Keratinocyte (primary cell): ENCODE measurements around the gene CSMD2. TPM values are rescaled to one million over a fixed set of nuclear protein-coding genes. Genes with fewer than 3 reads are reported as not detected.

Experiments used
- DNase-seq: peaks from one replicate; pipeline ENCODE4 v3.0.0-alpha.2; 2011; ENCODE audit warnings: low read depth, missing footprints, low spot score
- FAIRE-seq: peaks from 2 replicates; lab custom pipeline; 2011; peaks lifted over from hg19 to GRCh38; lab: Jason Lieb, UNC
- H2AFZ ChIP-seq: 2 replicates; pipeline ENCODE4 v1.6.0; 2012; ENCODE audit warnings: low read length, control low read depth, inconsistent platforms; ENCODE audit not compliant: control insufficient read depth
- H3K27ac ChIP-seq: 2 replicates; pipeline ENCODE4 v1.5.1; 2011; ENCODE audit warnings: low read length; ENCODE audit not compliant: control insufficient read depth, insufficient read depth
- H3K27me3 ChIP-seq: 3 replicates; pipeline ENCODE4 v1.6.0; 2011; ENCODE audit warnings: low read length; ENCODE audit not compliant: control insufficient read depth, insufficient read depth; ENCODE audit errors: extremely low read depth
- H3K36me3 ChIP-seq, 2 experiments: 2 replicates in 1 of 2; 3 replicates in 1 of 2; pipeline ENCODE4 v1.5.1; 2011; ENCODE audit warnings: low read length in 2 of 2, mild to moderate bottlenecking in 1 of 2; ENCODE audit not compliant: control insufficient read depth in 2 of 2, insufficient read depth in 2 of 2; ENCODE audit errors: extremely low read depth in 1 of 2
- H3K4me1 ChIP-seq: 3 replicates; pipeline ENCODE4 v1.5.1; 2011; ENCODE audit warnings: low read length; ENCODE audit not compliant: control insufficient read depth, insufficient read depth; ENCODE audit errors: extremely low read depth
- H3K4me2 ChIP-seq: 3 replicates; pipeline ENCODE4 v1.6.0; 2011; ENCODE audit warnings: low read depth, low read length; ENCODE audit not compliant: control insufficient read depth, insufficient read depth; ENCODE audit errors: extremely low read depth
- H3K4me3 ChIP-seq, 3 experiments: fragments of 200-600 bp in 1 of 3; sonication (generic) in 1 of 3; 2 replicates in 2 of 3; 3 replicates in 1 of 3; pipeline ENCODE4 v1.5.1; 2011 to 2016; ENCODE audit warnings: low read length in 3 of 3, mild to moderate bottlenecking in 3 of 3, control low read depth in 2 of 3, inconsistent platforms in 1 of 3, low read depth in 1 of 3, mixed read lengths in 1 of 3, mixed run types in 1 of 3, moderate library complexity in 1 of 3; ENCODE audit not compliant: control insufficient read depth in 2 of 3, insufficient read depth in 2 of 3; ENCODE audit errors: extremely low read depth in 1 of 3
- H3K79me2 ChIP-seq: 2 replicates; pipeline ENCODE4 v1.6.0; 2012; ENCODE audit warnings: low read length; ENCODE audit not compliant: control insufficient read depth, insufficient read depth
- H3K9ac ChIP-seq: 3 replicates; pipeline ENCODE4 v1.6.0; 2011; ENCODE audit warnings: low read length; ENCODE audit not compliant: control insufficient read depth, insufficient read depth; ENCODE audit errors: extremely low read depth
- H3K9me1 ChIP-seq: 3 replicates; pipeline ENCODE4 v1.6.0; 2011; ENCODE audit warnings: low read length; ENCODE audit not compliant: control insufficient read depth, insufficient read depth; ENCODE audit errors: extremely low read depth
- H3K9me3 ChIP-seq: 2 replicates; pipeline ENCODE4 v1.5.1; 2012; ENCODE audit warnings: low read depth, low read length; ENCODE audit not compliant: control insufficient read depth
- H4K20me1 ChIP-seq: 3 replicates; pipeline ENCODE4 v1.6.0; 2011; ENCODE audit warnings: low read length; ENCODE audit not compliant: control insufficient read depth, insufficient read depth; ENCODE audit errors: extremely low read depth
- EZH2 ChIP-seq: IDR thresholded peaks from one replicate; pipeline ENCODE4 v1.6.1; 2012; ENCODE audit warnings: inconsistent platforms, mild to moderate bottlenecking, low read length, moderate library complexity
- dilution Hi-C: fragments of 300-500 bp; cut with MboI; formaldehyde crosslinking; loops from one replicate; pipeline ENCODE4 v1.7.0; 2020; ENCODE audit warnings: low sequenced_read_pairs; ENCODE audit not compliant: extremely low pct_ligation_motif_present
- polyA plus RNA-seq, 5 experiments: library from polyadenylated mRNA; depleted of rRNA in 3 of 5; stranded (reverse) in 3 of 5; stranded (forward) in 1 of 5; unstranded in 1 of 5; fragments of >200 nt; gene quantifications; 1 replicate in 1 of 5; 2 replicates in 3 of 5; 3 replicates in 1 of 5; pipeline versions ENCODE4 v1.2.1 to v1.2.3, GENCODE V29; 2011 to 2012; ENCODE audit warnings: missing spikeins in 2 of 5, low read depth in 1 of 5, low replicate concordance in 1 of 5
- TF ChIP-seq, protein P1 (sequence below), 3 experiments: IDR thresholded peaks in 1 of 3; conservative IDR thresholded peaks in 1 of 3; optimal IDR thresholded peaks in 1 of 3; 2 replicates in 2 of 3; 3 replicates in 1 of 3; pipeline versions ENCODE3 to v1.5.1; 2011; ENCODE audit warnings: low read length in 3 of 3, mild to moderate bottlenecking in 3 of 3, moderate library complexity in 2 of 3, control low read depth in 1 of 3, inconsistent platforms in 1 of 3; ENCODE audit not compliant: insufficient read depth in 2 of 3; ENCODE audit errors: extremely low read depth in 1 of 3

The CSMD2 gene
- polyA plus RNA-seq, 1 donor (not counting 4 experiments of a cell fraction or from before 2014, with no cell fraction given) = 2.0 TPM

DNA sequence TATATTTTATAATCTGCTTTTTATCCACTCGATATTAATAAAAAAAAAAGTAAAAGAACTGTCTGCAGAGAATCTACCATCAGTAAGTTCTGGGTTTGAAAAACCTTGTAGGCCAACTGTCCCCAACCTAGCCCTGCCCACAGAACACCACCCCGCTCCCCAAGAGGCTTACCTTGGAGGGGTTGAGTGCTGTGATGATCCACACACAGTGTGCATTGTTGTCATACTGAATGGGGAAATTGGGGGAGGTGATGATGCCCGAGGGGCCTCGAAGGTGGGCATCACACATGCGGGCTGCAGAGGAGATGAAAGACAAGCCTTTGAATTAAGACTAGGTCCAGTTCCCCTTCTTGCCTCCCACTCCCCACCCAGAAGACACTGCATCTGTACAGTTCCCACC is 354.5 kb downstream of the CSMD2 start:
- no peak for FAIRE-seq
- Histone ChIP-seq H2AFZ (no peak overlapping the region), H3K9me3 (no peaks in the 10 kb centered on the region), H3K27ac (no peak overlapping the region), H3K4me2 (no peak overlapping the region), H3K79me2 (no peaks in the 10 kb centered on the region), H4K20me1 (no peaks in the 10 kb centered on the region), H3K36me3 (no peaks in the 10 kb centered on the region), H3K27me3 (no peaks in the 10 kb centered on the region), H3K9ac (no peak overlapping the region), H3K4me3 (no peak overlapping the region), H3K9me1 (no peaks in the 10 kb centered on the region), H3K4me1 (peaks cover 10% of the 10 kb centered on the region)
- no peak for TF ChIP-seq EZH2
- TF ChIP-seq, protein P1, sequence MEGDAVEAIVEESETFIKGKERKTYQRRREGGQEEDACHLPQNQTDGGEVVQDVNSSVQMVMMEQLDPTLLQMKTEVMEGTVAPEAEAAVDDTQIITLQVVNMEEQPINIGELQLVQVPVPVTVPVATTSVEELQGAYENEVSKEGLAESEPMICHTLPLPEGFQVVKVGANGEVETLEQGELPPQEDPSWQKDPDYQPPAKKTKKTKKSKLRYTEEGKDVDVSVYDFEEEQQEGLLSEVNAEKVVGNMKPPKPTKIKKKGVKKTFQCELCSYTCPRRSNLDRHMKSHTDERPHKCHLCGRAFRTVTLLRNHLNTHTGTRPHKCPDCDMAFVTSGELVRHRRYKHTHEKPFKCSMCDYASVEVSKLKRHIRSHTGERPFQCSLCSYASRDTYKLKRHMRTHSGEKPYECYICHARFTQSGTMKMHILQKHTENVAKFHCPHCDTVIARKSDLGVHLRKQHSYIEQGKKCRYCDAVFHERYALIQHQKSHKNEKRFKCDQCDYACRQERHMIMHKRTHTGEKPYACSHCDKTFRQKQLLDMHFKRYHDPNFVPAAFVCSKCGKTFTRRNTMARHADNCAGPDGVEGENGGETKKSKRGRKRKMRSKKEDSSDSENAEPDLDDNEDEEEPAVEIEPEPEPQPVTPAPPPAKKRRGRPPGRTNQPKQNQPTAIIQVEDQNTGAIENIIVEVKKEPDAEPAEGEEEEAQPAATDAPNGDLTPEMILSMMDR (optimal IDR thresholded peaks at IDR 0.05 in 1 of 3, IDR thresholded peaks at IDR 0.05 in 1 of 3, conservative IDR thresholded peaks at IDR 0.05 in 1 of 3; ENCODE audit: extremely low read depth in 1 of 3, insufficient read depth in 2 of 3, low read length in 3 of 3) = no peak
- no peak for DNase-seq
- dilution Hi-C loops = no loop called here

DNA sequence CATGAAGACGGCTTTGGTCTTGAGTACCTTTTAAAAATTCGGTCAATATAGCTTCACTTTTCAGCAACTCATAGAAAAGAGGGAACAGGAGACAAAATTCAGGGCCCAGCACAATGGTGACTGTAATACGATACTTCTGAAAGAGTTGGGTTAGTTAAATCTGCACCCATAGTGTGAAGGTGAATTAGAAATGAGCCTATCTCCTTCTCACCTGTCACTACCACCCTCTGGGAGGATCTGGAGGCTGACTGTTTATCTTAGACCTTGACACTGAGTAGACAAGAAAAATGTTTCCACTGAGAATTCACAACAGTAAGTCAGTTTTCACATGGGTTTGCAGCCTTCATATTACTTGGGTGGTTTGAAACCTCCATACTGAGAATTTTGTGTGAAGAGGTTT is 359.0 kb downstream of the CSMD2 start:
- no peaks in the 10 kb centered on the region for H3K27me3 ChIP-seq
- no peaks in the 10 kb centered on the region for H3K9me3 ChIP-seq
- no peaks in the 10 kb centered on the region for H4K20me1 ChIP-seq
- H3K9ac ChIP-seq = no peak overlapping the region
- TF ChIP-seq EZH2 = no peak
- no peaks in the 10 kb centered on the region for H3K79me2 ChIP-seq
- H3K27ac ChIP-seq = no peak overlapping the region
- FAIRE-seq (no peak), DNase-seq (no peak)
- dilution Hi-C loops = no loop called here
- no peaks in the 10 kb centered on the region for H3K9me1 ChIP-seq
- peaks cover 12% of the 10 kb centered on the region for H3K4me1 ChIP-seq
- no peak overlapping the region for H3K4me2 ChIP-seq
- no peaks in the 10 kb centered on the region for H3K36me3 ChIP-seq
- H2AFZ ChIP-seq = no peak overlapping the region
- H3K4me3 ChIP-seq = no peak overlapping the region

DNA sequence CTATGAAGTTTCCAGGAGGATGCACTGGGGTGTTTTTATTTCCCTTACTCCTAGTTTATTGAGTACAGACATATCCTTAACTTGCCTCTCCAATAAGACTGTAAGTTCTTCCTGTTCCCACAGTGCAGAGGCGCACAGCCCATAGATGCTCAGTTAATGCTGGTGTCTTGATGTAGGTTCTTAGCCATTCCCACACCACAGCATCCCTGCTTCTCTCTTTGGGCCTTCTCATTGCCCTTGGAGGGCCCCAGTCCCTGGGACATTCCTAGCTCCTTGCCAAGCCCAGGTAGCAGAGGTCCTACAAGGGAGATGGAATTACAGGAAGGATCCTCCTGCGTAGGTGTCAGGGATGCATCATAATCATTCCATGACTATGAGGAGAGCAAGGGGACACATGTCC is 362.8 kb downstream of the CSMD2 start:
- no peaks in the 10 kb centered on the region for H3K36me3 ChIP-seq
- no peaks in the 10 kb centered on the region for H4K20me1 ChIP-seq
- no peak overlapping the region for H3K4me3 ChIP-seq
- H3K9ac ChIP-seq = no peak overlapping the region
- H3K4me1 ChIP-seq = peaks cover 12% of the 10 kb centered on the region
- no peak overlapping the region for H2AFZ ChIP-seq
- H3K27me3 ChIP-seq = no peaks in the 10 kb centered on the region
- FAIRE-seq (no peak), DNase-seq (no peak)
- no peaks in the 10 kb centered on the region for H3K79me2 ChIP-seq
- H3K9me1 ChIP-seq = no peaks in the 10 kb centered on the region
- no peak overlapping the region for H3K4me2 ChIP-seq
- H3K27ac ChIP-seq = no peak overlapping the region
- dilution Hi-C loops = no loop called here
- peaks cover 2% of the 10 kb centered on the region for H3K9me3 ChIP-seq
- TF ChIP-seq EZH2 = no peak
- TF ChIP-seq, protein P1 (optimal IDR thresholded peaks at IDR 0.05 in 1 of 3, IDR thresholded peaks at IDR 0.05 in 1 of 3, conservative IDR thresholded peaks at IDR 0.05 in 1 of 3; ENCODE audit: extremely low read depth in 1 of 3, insufficient read depth in 2 of 3, low read length in 3 of 3) = no peak
